ENCODE data around the gene RYR1. TPM values are rescaled to one million over a fixed set of nuclear protein-coding genes. Genes with fewer than 3 reads are reported as not detected.

Gene RYR1
- total and polyA plus RNA-seq, 2 donors (not counting 1 experiment from before 2014, with no cell fraction given): 0.43 to 3.8 TPM

DNA sequence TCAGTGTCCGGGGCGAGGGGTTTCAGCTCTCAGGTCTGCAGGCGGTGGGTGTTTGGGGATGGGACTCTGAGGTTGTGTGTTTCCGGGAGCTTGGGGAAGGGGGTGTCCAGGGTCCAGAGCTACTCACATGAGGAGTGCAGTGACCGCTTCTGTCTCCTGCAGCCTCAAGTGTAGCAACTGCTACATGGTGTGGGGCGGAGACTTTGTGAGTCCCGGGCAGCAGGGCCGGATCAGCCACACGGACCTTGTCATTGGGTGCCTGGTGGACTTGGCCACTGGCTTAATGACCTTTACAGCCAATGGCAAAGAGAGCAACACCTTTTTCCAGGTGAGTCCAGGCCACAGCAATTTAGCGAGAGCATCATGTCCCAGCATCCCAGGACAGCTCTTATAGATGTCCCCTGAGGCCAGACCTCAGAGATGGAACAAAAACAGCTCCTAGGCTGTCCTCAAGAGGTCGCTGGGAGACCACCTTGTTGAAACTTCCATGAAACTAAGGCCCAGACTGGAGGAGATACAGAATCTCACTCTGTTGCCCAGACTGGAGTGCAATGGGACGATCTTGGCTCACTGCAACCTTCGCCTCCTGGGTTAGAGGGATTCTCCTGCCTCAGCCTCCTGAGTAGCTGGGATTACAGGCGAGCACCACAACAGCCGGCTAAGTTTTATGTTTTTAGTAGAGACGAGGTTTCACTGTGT, 44.9 kb downstream of the RYR1 start:
- no peaks in the 10 kb centered on the region for H3K9me3 Mint-ChIP-seq (ENCODE audit: insufficient read depth)
- H3K27me3 Mint-ChIP-seq: peaks cover 19% of the 10 kb centered on the region
- no peaks in the 10 kb centered on the region for H3K79me2 ChIP-seq (ENCODE audit: control insufficient read depth, insufficient read depth, low read length)
- peaks cover 0 to 2% (median 0%) of the 10 kb centered on the region in 4 experiments for H3K27me3 ChIP-seq (replicated peaks in 1 of 4; ENCODE audit: control extremely low read depth in 1 of 4, control insufficient read depth in 3 of 4, insufficient read depth in 4 of 4, low read length in 3 of 4)
- no peak overlapping the region for H3K9ac ChIP-seq (ENCODE audit: low read length)
- intact Hi-C loops (cut with micrococcal nuclease): no loop called here
- H3K36me3 ChIP-seq (replicated peaks in 1 of 2; ENCODE audit: control extremely low read depth in 1 of 2, control insufficient read depth in 1 of 2, extremely low read depth in 1 of 2, insufficient read depth in 2 of 2, low read length in 1 of 2): no peaks in the 10 kb centered on the region
- H3K4me1 ChIP-seq (ENCODE audit: control insufficient read depth in 2 of 2, insufficient read depth in 2 of 2, low read length in 2 of 2): no peaks in the 10 kb centered on the region
- no peak overlapping the region for H3K27ac ChIP-seq (ENCODE audit: low read length in 2 of 2)
- no peak overlapping the region for H3K4me3 ChIP-seq (ENCODE audit: control extremely low read depth in 1 of 5, extremely low read depth in 1 of 5, insufficient read depth in 1 of 5, low read depth in 2 of 5, low read length in 4 of 5)
- WGBS (ENCODE audit: insufficient coverage): 90% methylated on average over 16 of the region's 16 CpGs
- H3K4me1 Mint-ChIP-seq: no peaks in the 10 kb centered on the region
- no peak for TF ChIP-seq EZH2 (IDR thresholded peaks at IDR 0.05; ENCODE audit: borderline replicate concordance, insufficient read depth, low read depth, low read length, poor library complexity, severe bottlenecking)
- TF ChIP-seq, protein P1, sequence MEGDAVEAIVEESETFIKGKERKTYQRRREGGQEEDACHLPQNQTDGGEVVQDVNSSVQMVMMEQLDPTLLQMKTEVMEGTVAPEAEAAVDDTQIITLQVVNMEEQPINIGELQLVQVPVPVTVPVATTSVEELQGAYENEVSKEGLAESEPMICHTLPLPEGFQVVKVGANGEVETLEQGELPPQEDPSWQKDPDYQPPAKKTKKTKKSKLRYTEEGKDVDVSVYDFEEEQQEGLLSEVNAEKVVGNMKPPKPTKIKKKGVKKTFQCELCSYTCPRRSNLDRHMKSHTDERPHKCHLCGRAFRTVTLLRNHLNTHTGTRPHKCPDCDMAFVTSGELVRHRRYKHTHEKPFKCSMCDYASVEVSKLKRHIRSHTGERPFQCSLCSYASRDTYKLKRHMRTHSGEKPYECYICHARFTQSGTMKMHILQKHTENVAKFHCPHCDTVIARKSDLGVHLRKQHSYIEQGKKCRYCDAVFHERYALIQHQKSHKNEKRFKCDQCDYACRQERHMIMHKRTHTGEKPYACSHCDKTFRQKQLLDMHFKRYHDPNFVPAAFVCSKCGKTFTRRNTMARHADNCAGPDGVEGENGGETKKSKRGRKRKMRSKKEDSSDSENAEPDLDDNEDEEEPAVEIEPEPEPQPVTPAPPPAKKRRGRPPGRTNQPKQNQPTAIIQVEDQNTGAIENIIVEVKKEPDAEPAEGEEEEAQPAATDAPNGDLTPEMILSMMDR (IDR thresholded peaks at IDR 0.05): no peak
- no peaks in the 10 kb centered on the region for H4K20me1 ChIP-seq (ENCODE audit: control insufficient read depth, insufficient read depth, low read length, poor library complexity, severe bottlenecking)
- ChIA-PET POLR2A (no interaction called here), CTCF (interaction anchor here (1.1 to 1.3 kb wide), 2 partner anchors 75 to 156 kb away, joined by 5 to 8 read pairs; partner anchors contain the start of gene FAM98C)
- no peak overlapping the region for H3K4me2 ChIP-seq (replicated peaks; ENCODE audit: low read depth, low read length, poor library complexity, severe bottlenecking)
- no peak overlapping the region for H2AFZ ChIP-seq (ENCODE audit: insufficient read depth, low read depth, low read length, poor library complexity, severe bottlenecking)
- no peak for ATAC-seq (ENCODE audit: low read depth)
- H3K4me3 Mint-ChIP-seq: no peak overlapping the region
- no peaks in the 10 kb centered on the region for H3K9me3 ChIP-seq (ENCODE audit: control extremely low read depth in 1 of 3, control insufficient read depth in 2 of 3, insufficient read depth in 1 of 3, low read length in 2 of 3)
- DNase-seq: no peak
- no peak overlapping the region for H3K27ac Mint-ChIP-seq

DNA sequence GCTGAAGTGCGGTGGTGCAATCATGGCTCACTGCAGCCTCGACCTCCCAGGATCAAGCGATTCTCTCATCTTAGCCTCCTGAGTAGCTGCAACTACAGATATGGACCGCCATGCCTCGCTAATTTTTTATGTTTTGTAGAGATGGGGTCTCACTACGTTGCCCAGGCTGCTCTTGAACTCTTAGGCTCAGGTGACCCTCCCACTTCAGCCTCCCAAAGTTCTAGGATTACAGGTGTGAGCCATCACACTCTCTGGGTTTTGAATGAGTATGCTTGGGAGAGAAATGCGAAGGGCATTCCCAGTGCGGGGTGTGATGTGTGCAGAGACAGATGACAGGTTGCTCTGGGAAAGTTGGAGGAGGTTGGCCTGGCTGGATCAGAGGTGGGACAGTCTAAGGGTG, 49.0 kb downstream of the RYR1 start:
- TF ChIP-seq, protein P1 (IDR thresholded peaks at IDR 0.05): no peak
- no peak for TF ChIP-seq EZH2 (IDR thresholded peaks at IDR 0.05; ENCODE audit: borderline replicate concordance, insufficient read depth, low read depth, low read length, poor library complexity, severe bottlenecking)
- no peak for ATAC-seq (ENCODE audit: low read depth)
- intact Hi-C loops (cut with micrococcal nuclease): no loop called here
- H3K9me3 Mint-ChIP-seq (ENCODE audit: insufficient read depth): peaks cover 3% of the 10 kb centered on the region
- Histone ChIP-seq H3K79me2 (ENCODE audit: control insufficient read depth, insufficient read depth, low read length) (no peaks in the 10 kb centered on the region), H2AFZ (ENCODE audit: insufficient read depth, low read depth, low read length, poor library complexity, severe bottlenecking) (no peak overlapping the region), H3K27me3 (replicated peaks in 1 of 4; ENCODE audit: control extremely low read depth in 1 of 4, control insufficient read depth in 3 of 4, insufficient read depth in 4 of 4, low read length in 3 of 4) (peaks cover 0 to 3% (median under 1%) of the 10 kb centered on the region in 4 experiments), H4K20me1 (ENCODE audit: control insufficient read depth, insufficient read depth, low read length, poor library complexity, severe bottlenecking) (no peaks in the 10 kb centered on the region), H3K4me2 (replicated peaks; ENCODE audit: low read depth, low read length, poor library complexity, severe bottlenecking) (no peak overlapping the region), H3K27ac (ENCODE audit: low read length in 2 of 2) (no peak overlapping the region), H3K4me1 (ENCODE audit: control insufficient read depth in 2 of 2, insufficient read depth in 2 of 2, low read length in 2 of 2) (no peaks in the 10 kb centered on the region), H3K9ac (ENCODE audit: low read length) (no peak overlapping the region), H3K36me3 (replicated peaks in 1 of 2; ENCODE audit: control extremely low read depth in 1 of 2, control insufficient read depth in 1 of 2, extremely low read depth in 1 of 2, insufficient read depth in 2 of 2, low read length in 1 of 2) (no peaks in the 10 kb centered on the region), H3K4me3 (ENCODE audit: control extremely low read depth in 1 of 5, extremely low read depth in 1 of 5, insufficient read depth in 1 of 5, low read depth in 2 of 5, low read length in 4 of 5) (no peak overlapping the region), H3K9me3 (ENCODE audit: control extremely low read depth in 1 of 3, control insufficient read depth in 2 of 3, insufficient read depth in 1 of 3, low read length in 2 of 3) (no peaks in the 10 kb centered on the region)
- WGBS (ENCODE audit: insufficient coverage): 96% methylated on average over 6 of the region's 8 CpGs
- peaks cover 23% of the 10 kb centered on the region for H3K27me3 Mint-ChIP-seq
- no peak for DNase-seq
- CTCF ChIA-PET: no interaction called here
- H3K4me3 Mint-ChIP-seq: no peak overlapping the region
- no peak overlapping the region for H3K27ac Mint-ChIP-seq
- H3K4me1 Mint-ChIP-seq: no peaks in the 10 kb centered on the region
- POLR2A ChIA-PET: no interaction called here

Data from B cell (primary cell).